CD14-positive monocyte (primary cell): ENCODE measurements around the gene VSX2. TPM values are rescaled to one million over a fixed set of nuclear protein-coding genes. Genes with fewer than 3 reads are reported as not detected.

Experiments
- DNase-seq, 3 donors: peaks; one replicate each; pipeline ENCODE4 v3.0.0-alpha.2; 2011 to 2022
- H2AFZ ChIP-seq: 2 replicates; pipeline ENCODE4 v1.6.0; 2012; ENCODE audit warnings: mild to moderate bottlenecking, low read depth, low read length, inconsistent platforms; ENCODE audit not compliant: insufficient read depth, poor library complexity, severe bottlenecking
- H3K27ac ChIP-seq, 2 donors: 1 replicate in 1 of 2; 2 replicates in 1 of 2; pipeline ENCODE4 v1.5.1; 2012 to 2013; ENCODE audit warnings: low read length in 2 of 2, control low read depth in 1 of 2, inconsistent platforms in 1 of 2, low read depth in 1 of 2, mild to moderate bottlenecking in 1 of 2
- H3K27me3 ChIP-seq, 2 donors: one replicate each; pipeline versions ENCODE4 v1.6.0 to v1.6.1; 2011 to 2013; ENCODE audit warnings: low read length in 2 of 2; ENCODE audit not compliant: control insufficient read depth in 2 of 2, insufficient read depth in 2 of 2
- H3K36me3 ChIP-seq, 2 donors: replicated peaks in 1 of 2; 1 replicate in 1 of 2; 2 replicates in 1 of 2; pipeline versions ENCODE4 v1.5.1 to v1.6.1; 2012 to 2013; ENCODE audit warnings: low read length in 2 of 2, control low read depth in 1 of 2, inconsistent platforms in 1 of 2, mild to moderate bottlenecking in 1 of 2; ENCODE audit not compliant: insufficient read depth in 2 of 2, control insufficient read depth in 1 of 2
- H3K4me1 ChIP-seq, 2 donors: 1 replicate in 1 of 2; 2 replicates in 1 of 2; pipeline versions ENCODE4 v1.5.1 to v1.6.1; 2012 to 2013; ENCODE audit warnings: low read length in 2 of 2, control low read depth in 1 of 2, inconsistent platforms in 1 of 2, mild to moderate bottlenecking in 1 of 2, moderate library complexity in 1 of 2; ENCODE audit not compliant: insufficient read depth in 2 of 2, control insufficient read depth in 1 of 2
- H3K4me2 ChIP-seq: replicated peaks from 2 replicates; pipeline ENCODE3; 2012; ENCODE audit warnings: low read length, moderate library complexity, mild to moderate bottlenecking; ENCODE audit not compliant: poor library complexity, severe bottlenecking; ENCODE audit errors: extremely low read depth
- H3K4me3 ChIP-seq, 3 experiments: fragments of 200-600 bp in 1 of 3; sonication (generic) in 1 of 3; replicated peaks in 1 of 3; 1 replicate in 2 of 3; 2 replicates in 1 of 3; pipeline ENCODE4 v1.5.1; 2011 to 2013; ENCODE audit warnings: low read length in 3 of 3, mild to moderate bottlenecking in 3 of 3, control low read depth in 2 of 3, low read depth in 2 of 3, inconsistent platforms in 1 of 3, moderate library complexity in 1 of 3
- H3K79me2 ChIP-seq: 2 replicates; pipeline ENCODE4 v1.6.0; 2012; ENCODE audit warnings: mild to moderate bottlenecking, control low read depth, inconsistent platforms, low read length, moderate library complexity; ENCODE audit not compliant: insufficient read depth
- H3K9ac ChIP-seq: 2 replicates; pipeline ENCODE4 v1.6.0; 2017; ENCODE audit warnings: low read length, mild to moderate bottlenecking; ENCODE audit not compliant: insufficient read depth, poor library complexity, severe bottlenecking
- H3K9me3 ChIP-seq, 2 donors: replicated peaks in 1 of 2; 1 replicate in 1 of 2; 2 replicates in 1 of 2; pipeline versions ENCODE4 v1.5.1 to v1.6.1; 2012 to 2013; ENCODE audit warnings: low read length in 2 of 2, control low read depth in 1 of 2; ENCODE audit not compliant: control insufficient read depth in 1 of 2, insufficient read depth in 1 of 2
- H4K20me1 ChIP-seq: 2 replicates; pipeline ENCODE4 v1.6.0; 2012; ENCODE audit warnings: mild to moderate bottlenecking, low read length, control low read depth, moderate library complexity; ENCODE audit not compliant: insufficient read depth
- H3K27ac Mint-ChIP-seq, 7 donors: one replicate each; pipeline ENCODE4 v1.8.0; 2020; ENCODE audit warnings: mild to moderate bottlenecking in 7 of 7, mixed read lengths in 7 of 7, moderate library complexity in 6 of 7, inconsistent platforms in 2 of 7
- H3K27me3 Mint-ChIP-seq, 3 donors: one replicate each; pipeline ENCODE4 v1.8.0; 2021 to 2022; ENCODE audit warnings: low read depth in 3 of 3, mild to moderate bottlenecking in 3 of 3, mixed read lengths in 3 of 3, moderate library complexity in 3 of 3, inconsistent platforms in 1 of 3
- H3K36me3 Mint-ChIP-seq, 2 donors: one replicate each; pipeline ENCODE4 v1.8.0; 2020; ENCODE audit warnings: mixed read lengths in 2 of 2, inconsistent platforms in 1 of 2, mild to moderate bottlenecking in 1 of 2
- H3K4me1 Mint-ChIP-seq: one replicate; pipeline ENCODE4 v1.8.0; 2020; ENCODE audit warnings: mild to moderate bottlenecking, mixed read lengths
- H3K4me3 Mint-ChIP-seq, 2 donors: one replicate each; pipeline ENCODE4 v1.8.0; 2020; ENCODE audit warnings: mild to moderate bottlenecking in 2 of 2, mixed read lengths in 2 of 2, moderate library complexity in 1 of 2
- H3K9me3 Mint-ChIP-seq, 7 donors: one replicate each; pipeline ENCODE4 v1.8.0; 2020 to 2022; ENCODE audit warnings: mixed read lengths in 7 of 7, mild to moderate bottlenecking in 6 of 7, moderate library complexity in 6 of 7, inconsistent platforms in 2 of 7
- CTCF ChIP-seq: fragments of 200-600 bp; IDR thresholded peaks from one replicate; pipeline ENCODE4 v1.8.0; 2022; ENCODE audit warnings: antibody characterized with exemption, mild to moderate bottlenecking
- WGBS: methylation state at CpG from one replicate; pipeline ENCODE4 v1.1.5; 2013; ENCODE audit warnings: missing lambda C conversion rate; ENCODE audit not compliant: insufficient coverage; 5-methylcytosine and 5-hydroxymethylcytosine counted together
- intact Hi-C, 2 donors: fragments of 100-400 bp; cut with micrococcal nuclease; formaldehyde crosslinking; loops; one replicate each; pipeline versions ENCODE4 v1.15.0 to v1.15.1; 2023
- polyA plus RNA-seq, 3 donors: library from polyadenylated mRNA; depleted of rRNA in 1 of 3; unstranded in 2 of 3; stranded (reverse) in 1 of 3; fragments of 300-500 nt in 2 of 3; fragments of >200 nt in 1 of 3; fragmentation: Illumina TruSeq in 2 of 3; gene quantifications; 1 replicate in 2 of 3; 2 replicates in 1 of 3; pipeline ENCODE4 v1.2.3, GENCODE V29; 2012 to 2021

Gene VSX2
- polyA plus RNA-seq, 3 donors = not detected

DNA sequence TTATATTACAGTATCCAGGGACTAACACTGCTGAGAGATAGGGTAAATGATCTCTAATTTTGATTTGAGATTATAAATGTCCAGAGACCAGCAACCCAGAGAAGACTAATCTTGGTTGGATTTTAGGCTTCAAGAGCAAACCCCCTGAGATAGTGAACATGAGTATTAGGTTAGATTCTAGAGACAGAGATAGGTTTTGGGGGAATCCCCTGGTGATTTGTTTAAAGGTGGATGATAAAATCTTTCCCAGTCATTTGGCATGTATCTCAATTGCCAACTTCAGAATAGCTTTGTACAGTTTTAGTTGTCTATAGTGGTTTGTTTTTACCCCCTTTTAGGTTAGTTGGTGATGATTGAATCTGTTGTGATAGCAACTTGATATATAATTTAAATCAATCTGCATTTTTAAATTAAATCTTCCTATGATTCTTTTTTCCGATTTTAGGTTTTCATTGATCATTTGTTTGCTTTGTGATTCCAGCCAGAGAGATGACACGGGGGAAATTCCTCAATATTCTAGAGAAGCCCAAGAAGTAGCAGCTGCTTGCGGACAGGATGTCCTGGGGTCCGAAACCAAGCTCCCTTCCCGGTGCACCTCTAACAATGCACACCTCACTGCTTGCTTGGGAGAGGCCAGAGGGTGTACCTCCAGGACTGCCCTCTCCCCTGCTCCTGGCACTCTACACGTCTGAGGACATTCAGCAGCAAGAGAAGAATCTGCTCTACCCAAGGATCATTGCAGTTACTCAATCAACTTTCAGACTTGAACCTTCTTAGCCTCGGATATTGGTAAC, 40.6 kb upstream of the VSX2 start:
- no peak for DNase-seq
- Mint-ChIP-seq H3K4me3 (no peak overlapping the region), H3K4me1 (no peaks in the 10 kb centered on the region), H3K27ac (no peak overlapping the region), H3K9me3 (no peaks in the 10 kb centered on the region), H3K36me3 (peaks cover 33 to 37% of the 10 kb centered on the region in 2 donors), H3K27me3 (peaks cover 0 to 3% (median 0%) of the 10 kb centered on the region in 3 donors)
- Histone ChIP-seq H2AFZ (no peak overlapping the region), H3K27ac (no peak overlapping the region), H3K9ac (no peak overlapping the region), H3K27me3 (no peaks in the 10 kb centered on the region), H3K36me3 (peaks cover 10 to 28% of the 10 kb centered on the region in 2 donors), H3K4me3 (no peak overlapping the region), H4K20me1 (no peaks in the 10 kb centered on the region), H3K9me3 (no peaks in the 10 kb centered on the region), H3K4me1 (no peaks in the 10 kb centered on the region), H3K4me2 (no peak overlapping the region), H3K79me2 (no peaks in the 10 kb centered on the region)
- intact Hi-C loops = no loop called here
- no peak for TF ChIP-seq CTCF
- WGBS = 100% methylated on average over 3 of the region's 7 CpGs

DNA sequence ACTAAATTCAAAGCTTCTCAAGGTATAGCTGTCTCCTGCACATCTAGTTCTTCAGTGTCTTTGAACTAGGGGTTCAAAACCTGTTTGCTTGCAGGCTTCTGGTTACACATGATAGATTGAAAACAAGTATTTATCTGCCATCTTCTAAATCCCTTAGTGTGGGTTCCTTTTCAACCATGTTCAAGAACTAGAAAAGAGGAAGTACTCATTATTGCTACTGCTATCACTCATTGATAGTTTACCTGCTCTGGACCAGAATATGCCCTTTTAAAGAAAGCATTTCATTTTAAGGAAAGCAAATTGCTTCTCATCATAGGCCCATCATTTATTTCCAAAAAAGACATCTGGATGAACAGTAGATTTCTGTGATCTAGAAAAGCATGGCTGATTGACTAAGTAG, 37.1 kb upstream of the VSX2 start:
- no peaks in the 10 kb centered on the region for H3K79me2 ChIP-seq
- peaks cover 0 to 2% of the 10 kb centered on the region in 2 donors for H3K4me1 ChIP-seq
- no peak for TF ChIP-seq CTCF
- H3K36me3 ChIP-seq = peaks cover 10 to 30% of the 10 kb centered on the region in 2 donors
- H3K27ac ChIP-seq = no peak overlapping the region
- H3K4me3 ChIP-seq = no peak overlapping the region
- H4K20me1 ChIP-seq = no peaks in the 10 kb centered on the region
- Mint-ChIP-seq H3K4me3 (no peak overlapping the region), H3K27me3 (peaks cover 0 to 3% (median 1%) of the 10 kb centered on the region in 3 donors), H3K27ac (no peak overlapping the region), H3K4me1 (peaks cover 8% of the 10 kb centered on the region), H3K36me3 (peaks cover 37 to 38% of the 10 kb centered on the region in 2 donors), H3K9me3 (no peaks in the 10 kb centered on the region)
- H3K9me3 ChIP-seq = no peaks in the 10 kb centered on the region
- H2AFZ ChIP-seq = no peak overlapping the region
- H3K9ac ChIP-seq = no peak overlapping the region
- no peak for DNase-seq
- H3K4me2 ChIP-seq = no peak overlapping the region
- intact Hi-C loops = no loop called here
- no peaks in the 10 kb centered on the region for H3K27me3 ChIP-seq
